Astrocyte (in vitro differentiated cells and primary cell): ENCODE results near the gene TTC9B.

Experiments used
- CTCF ChIP-seq: IDR thresholded peaks from 2 replicates; pipeline ENCODE4 v1.5.1; 2011; ENCODE audit warnings: low read depth, mild to moderate bottlenecking, inconsistent platforms, low read length, moderate library complexity; ENCODE audit not compliant: insufficient read depth
- EZH2 ChIP-seq: IDR thresholded peaks from 2 replicates; pipeline ENCODE4 v1.6.1; 2012; ENCODE audit warnings: mild to moderate bottlenecking, low read length, inconsistent platforms; ENCODE audit not compliant: insufficient read depth

- no peak for TF ChIP-seq CTCF
- no peak for TF ChIP-seq EZH2
These were observed 31.0 kb upstream of the TTC9B start for GRCh38 chr19:40249201-40249600.
